ENCODE data around the gene NAP1L4.
A peak's percentile ranks its signal among the peaks of the same experiment; 100 is the strongest.

Gene NAP1L4

GRCh38 chr11:2977113-2977512, 15.0 kb downstream of the NAP1L4 start:
- H3K4me3 ChIP-seq (ENCODE audit: low read depth, low read length) = no peak overlapping the region
- DNase-seq (ENCODE audit: low read depth) = no peak
- no peak for TF ChIP-seq CTCF (conservative IDR thresholded peaks at IDR 0.05; ENCODE audit: low read depth, low read length)

- no peak overlapping the region for H3K4me3 ChIP-seq (ENCODE audit: low read depth, low read length)
- no peak for TF ChIP-seq CTCF (conservative IDR thresholded peaks at IDR 0.05; ENCODE audit: low read depth, low read length)
- DNase-seq (ENCODE audit: low read depth) = no peak
Measured at GRCh38 chr11:2976294-2977063, 15.7 kb downstream of the NAP1L4 start.

GRCh38 chr11:2975594-2975993, 16.5 kb downstream of the NAP1L4 start:
- TF ChIP-seq CTCF (conservative IDR thresholded peaks at IDR 0.05; ENCODE audit: low read depth, low read length) = peak; percentile 74
- H3K4me3 ChIP-seq (ENCODE audit: low read depth, low read length) = no peak overlapping the region
- peak; percentile 73 for DNase-seq (ENCODE audit: low read depth)

- no peak for TF ChIP-seq CTCF (conservative IDR thresholded peaks at IDR 0.05; ENCODE audit: low read depth, low read length)
- H3K4me3 ChIP-seq (ENCODE audit: low read depth, low read length) = no peak overlapping the region
- DNase-seq (ENCODE audit: low read depth) = no peak
Measured at GRCh38 chr11:2974272-2974671, 17.9 kb downstream of the NAP1L4 start.

- TF ChIP-seq CTCF (conservative IDR thresholded peaks at IDR 0.05; ENCODE audit: low read depth, low read length) = no peak
- no peak for DNase-seq (ENCODE audit: low read depth)
- no peak overlapping the region for H3K4me3 ChIP-seq (ENCODE audit: low read depth, low read length)
Measured at GRCh38 chr11:2968341-2968900, 23.7 kb downstream of the NAP1L4 start.

GRCh38 chr11:2964782-2965181, 27.3 kb downstream of the NAP1L4 start:
- DNase-seq (ENCODE audit: low read depth) = no peak
- no peak for TF ChIP-seq CTCF (conservative IDR thresholded peaks at IDR 0.05; ENCODE audit: low read depth, low read length)
- no peak overlapping the region for H3K4me3 ChIP-seq (ENCODE audit: low read depth, low read length)

GRCh38 chr11:2963761-2964160, 28.4 kb downstream of the NAP1L4 start:
- TF ChIP-seq CTCF (conservative IDR thresholded peaks at IDR 0.05; ENCODE audit: low read depth, low read length) = no peak
- no peak overlapping the region for H3K4me3 ChIP-seq (ENCODE audit: low read depth, low read length)
- DNase-seq (ENCODE audit: low read depth) = no peak
